PFSK-1 (cell line): ENCODE results near the gene CD3E.

Experiments used
- FOXP2 ChIP-seq: optimal IDR thresholded peaks from 2 replicates; pipeline ENCODE3; 2011; ENCODE audit warnings: borderline replicate concordance, control low read depth, inconsistent platforms; ENCODE audit not compliant: insufficient read depth; ENCODE audit errors: extremely low read length, extremely low read depth
- POLR2AphosphoS5 ChIP-seq: IDR thresholded peaks from 2 replicates; pipeline ENCODE4 v1.6.1; 2012; ENCODE audit warnings: low read depth, mild to moderate bottlenecking, control low read depth, low read length, moderate library complexity
- REST ChIP-seq, 2 experiments: IDR thresholded peaks; 2 replicates each; pipeline versions ENCODE4 v1.6.1 to v1.8.0; 2011 to 2012; ENCODE audit warnings: low read depth in 2 of 2, low read length in 2 of 2, control low read depth in 1 of 2, inconsistent platforms in 1 of 2, mild to moderate bottlenecking in 1 of 2, moderate library complexity in 1 of 2; ENCODE audit not compliant: insufficient read depth in 1 of 2
- SIN3A ChIP-seq: IDR thresholded peaks from 2 replicates; pipeline ENCODE4 v1.6.1; 2012; ENCODE audit warnings: mild to moderate bottlenecking, low read length, moderate library complexity, borderline replicate concordance; ENCODE audit not compliant: insufficient read depth
- TAF1 ChIP-seq: IDR thresholded peaks from 2 replicates; pipeline ENCODE4 v1.6.1; 2012; ENCODE audit warnings: low read length, control low read depth, borderline replicate concordance; ENCODE audit not compliant: insufficient read depth

The CD3E gene

GRCh38 chr11:118263695-118264568 is 40.6 kb upstream of the CD3E start, which contains the start of gene MPZL2:
Gene MPZL2 (minus strand): TSS chr11:118264297. CDS start chr11:118264153, 144 bp downstream.
- TF ChIP-seq SIN3A (no peak), REST (IDR thresholded peaks at IDR 0.05; ENCODE audit: insufficient read depth in 1 of 2, low read depth in 2 of 2, low read length in 2 of 2) (no peak), FOXP2 (no peak), POLR2AphosphoS5 (no peak), TAF1 (no peak)

- TF ChIP-seq REST (IDR thresholded peaks at IDR 0.05; ENCODE audit: insufficient read depth in 1 of 2, low read depth in 2 of 2, low read length in 2 of 2) = no peak
- no peak for TF ChIP-seq POLR2AphosphoS5
- no peak for TF ChIP-seq SIN3A
- TF ChIP-seq TAF1 = no peak
- no peak for TF ChIP-seq FOXP2
Observed at GRCh38 chr11:118264569-118265465, 39.7 kb upstream of the CD3E start.

GRCh38 chr11:118265954-118266353 is 38.6 kb upstream of the CD3E start:
- no peak for TF ChIP-seq SIN3A
- no peak for TF ChIP-seq TAF1
- no peak for TF ChIP-seq POLR2AphosphoS5
- no peak for TF ChIP-seq FOXP2
- TF ChIP-seq REST (IDR thresholded peaks at IDR 0.05; ENCODE audit: insufficient read depth in 1 of 2, low read depth in 2 of 2, low read length in 2 of 2) = no peak

- no peak for TF ChIP-seq FOXP2
- TF ChIP-seq POLR2AphosphoS5 = no peak
- TF ChIP-seq TAF1 = no peak
- no peak for TF ChIP-seq REST (IDR thresholded peaks at IDR 0.05; ENCODE audit: insufficient read depth in 1 of 2, low read depth in 2 of 2, low read length in 2 of 2)
- TF ChIP-seq SIN3A = no peak
Observed at GRCh38 chr11:118267486-118267885, 37.0 kb upstream of the CD3E start.
